Activated gamma-delta T cell treated with anti-CD3 and anti-CD28 coated beads, Interleukin-2, amount 50 U/mL, for 16 hours (primary cell): ENCODE results near the gene PNPLA7.
"Not testable (repeated sequence)": the region's sequence is repeated elsewhere in the genome, so short reads cannot be mapped to it uniquely, and the experiment has no call there.

Source experiments
- DNase-seq: peaks from one replicate; pipeline ENCODE4 v3.0.0-alpha.2; 2020; ENCODE audit warnings: low read depth

PNPLA7 gene

DNA sequence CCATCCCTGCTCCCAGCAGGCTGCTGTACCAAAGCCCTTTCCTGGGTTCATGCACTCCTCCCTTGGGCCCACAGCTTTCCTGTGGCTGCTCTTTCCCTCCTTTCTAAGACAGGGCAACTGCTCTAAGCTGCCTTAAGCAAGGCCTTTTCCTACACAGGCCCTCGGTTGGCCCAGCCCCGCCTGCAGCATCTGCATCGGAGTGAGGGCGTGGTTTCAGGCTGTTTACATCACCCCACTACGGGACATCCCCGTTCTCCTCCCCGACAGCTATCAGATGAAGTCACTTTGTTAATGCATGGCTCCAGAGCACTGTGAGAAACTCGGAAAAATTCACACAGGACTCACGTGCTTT, 25.1 kb upstream of the PNPLA7 start:
- DNase-seq = no peak

DNA sequence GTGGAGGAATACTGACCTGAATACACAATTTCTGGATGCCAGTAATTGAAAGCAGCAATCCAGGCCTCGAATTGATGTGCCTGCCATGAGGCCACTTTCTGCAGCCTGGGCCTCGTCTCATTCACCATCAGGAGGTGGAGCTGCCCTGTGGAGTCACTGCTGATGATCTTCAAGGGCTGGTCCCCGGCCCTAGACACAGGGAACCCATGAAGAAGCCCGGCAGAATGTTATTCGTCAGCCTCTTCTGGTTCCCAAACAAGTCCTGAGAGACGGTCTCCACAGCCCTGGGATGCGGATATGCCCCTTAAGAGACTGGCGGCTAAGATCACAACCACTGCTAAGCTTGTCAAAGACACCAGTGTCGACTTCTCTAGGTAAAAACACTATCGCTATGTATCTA, 24.0 kb upstream of the PNPLA7 start:
- DNase-seq = no peak

DNA sequence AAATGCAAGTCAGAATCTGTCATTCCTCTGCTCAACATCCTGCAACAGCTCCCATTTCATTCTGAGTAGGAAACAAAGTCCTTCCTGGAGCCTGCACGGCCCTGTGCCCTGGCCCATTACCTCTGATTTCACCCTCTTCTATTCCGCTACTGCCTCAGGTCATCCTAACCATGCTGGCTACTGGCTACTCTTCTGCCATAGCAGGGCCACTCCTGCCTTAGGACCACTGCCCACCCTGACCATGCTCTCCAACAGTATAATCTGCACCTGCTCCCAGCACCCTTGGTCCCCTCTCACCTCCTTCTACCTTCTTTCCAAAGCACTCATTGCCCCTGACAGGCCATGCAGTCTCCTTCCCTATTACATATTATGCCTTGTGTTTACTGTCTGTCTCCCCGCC, 20.4 kb upstream of the PNPLA7 start:
- DNase-seq = no peak

DNA sequence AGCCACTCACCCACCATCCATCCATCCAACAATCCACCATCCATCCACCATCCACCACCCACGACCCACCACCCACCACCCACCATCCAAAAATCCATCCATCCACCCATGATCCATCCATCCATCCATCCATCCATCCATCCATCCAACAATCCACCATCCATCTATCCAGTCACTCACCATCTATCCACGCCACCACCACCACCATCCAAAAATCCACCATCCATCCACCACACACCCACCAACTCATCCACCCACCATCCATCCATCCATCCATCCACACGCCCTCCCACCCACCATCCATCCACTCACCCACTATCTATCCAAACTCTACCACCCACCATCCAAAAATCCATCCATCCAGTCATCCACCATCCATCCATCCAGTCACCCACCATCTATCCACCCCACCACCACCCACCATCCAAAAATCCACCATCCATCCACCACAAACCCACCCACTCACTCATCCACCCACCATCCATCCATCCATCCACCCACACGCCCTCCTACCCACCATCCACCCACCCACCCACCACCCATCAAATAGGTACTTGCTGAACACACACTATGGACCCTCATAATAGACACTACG, 19.5 kb upstream of the PNPLA7 start:
- DNase-seq = no peak

DNA sequence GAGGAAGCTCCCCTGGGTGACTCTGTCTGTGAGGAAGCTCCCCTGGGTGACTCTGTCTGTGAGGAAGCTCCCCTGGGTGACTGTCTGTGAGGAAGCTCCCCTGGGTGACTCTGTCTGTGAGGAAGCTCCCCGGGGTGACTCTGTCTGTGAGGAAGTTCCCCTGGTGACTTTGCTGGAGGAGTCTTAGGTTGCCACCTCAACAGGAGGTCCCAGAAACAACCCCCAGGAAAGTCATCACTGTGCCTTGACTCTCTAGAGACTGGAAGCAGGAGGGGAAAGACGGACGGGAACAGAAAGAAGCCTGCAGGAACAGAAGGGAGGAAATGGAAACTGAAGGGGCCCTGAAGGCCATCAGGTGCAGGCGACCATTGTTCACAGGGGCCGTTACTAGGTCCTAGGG, 18.2 kb upstream of the PNPLA7 start:
- not testable (repeated sequence) for DNase-seq

DNA sequence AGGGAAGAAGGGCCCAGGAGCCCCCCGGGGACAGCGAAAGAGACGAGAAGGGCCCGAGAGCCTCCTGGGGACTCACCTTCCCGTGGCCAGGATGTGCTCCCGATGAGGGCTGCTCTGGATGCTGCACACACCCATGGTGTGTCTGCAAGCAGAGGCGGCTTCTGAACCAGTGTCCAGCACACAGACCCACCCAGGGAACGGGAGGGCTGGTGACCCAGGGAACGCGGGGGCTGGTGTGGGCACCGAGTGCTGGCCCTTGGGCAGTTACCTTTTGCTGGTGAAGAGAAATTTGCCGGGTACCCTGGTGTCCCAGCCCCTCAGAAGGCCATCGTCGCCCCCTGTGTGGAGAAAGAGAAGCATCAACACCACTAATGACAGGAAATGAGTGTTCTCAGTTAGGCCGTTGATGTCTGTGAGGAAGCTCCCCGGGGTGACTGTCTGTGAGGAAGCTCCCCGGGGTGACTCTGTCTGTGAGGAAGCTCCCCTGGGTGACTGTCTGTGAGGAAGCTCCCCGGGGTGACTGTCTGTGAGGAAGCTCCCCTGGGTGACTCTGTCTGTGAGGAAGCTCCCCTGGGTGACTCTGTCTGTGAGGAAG, 14.7 kb upstream of the PNPLA7 start:
- no peak for DNase-seq

DNA sequence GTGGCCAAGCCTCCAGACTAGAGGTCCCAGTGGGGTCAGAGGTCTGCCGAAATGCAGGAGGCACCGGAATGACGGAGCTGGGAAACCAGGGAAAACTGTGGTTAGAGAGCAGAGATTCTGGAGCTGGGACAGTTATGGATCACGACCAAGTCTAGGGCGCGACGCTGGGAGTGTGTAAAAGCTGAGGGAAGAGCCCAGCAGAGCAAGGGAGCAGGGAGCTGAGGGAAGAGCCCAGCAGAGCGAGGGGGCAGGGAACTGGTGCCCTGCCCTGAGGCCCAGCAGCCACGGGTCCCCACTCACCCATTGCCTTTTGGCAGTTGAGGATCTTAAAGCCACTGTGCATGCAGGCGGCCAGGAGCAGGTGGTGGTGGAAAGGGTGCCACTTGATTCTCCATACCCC, 13.9 kb upstream of the PNPLA7 start:
- DNase-seq = no peak

DNA sequence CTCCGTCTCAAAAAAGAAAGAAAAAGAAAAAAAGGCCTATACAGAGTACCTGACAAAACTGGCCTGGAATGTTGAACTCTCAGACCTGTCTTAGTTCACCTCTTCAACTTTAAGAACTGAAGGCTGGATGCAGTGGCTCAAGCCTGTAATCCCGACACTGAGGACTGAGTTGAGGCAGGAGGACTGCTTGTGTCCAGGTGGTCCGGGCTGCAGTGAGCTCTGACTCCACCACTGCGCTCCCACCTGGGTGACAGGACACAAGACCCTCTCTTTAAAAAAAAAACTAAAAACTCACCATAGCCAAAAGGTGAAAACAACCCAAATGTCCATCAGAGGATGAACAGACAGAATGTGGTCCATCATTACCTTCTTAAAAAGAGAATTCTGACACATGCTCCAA, 7.9 kb upstream of the PNPLA7 start:
- no peak for DNase-seq

DNA sequence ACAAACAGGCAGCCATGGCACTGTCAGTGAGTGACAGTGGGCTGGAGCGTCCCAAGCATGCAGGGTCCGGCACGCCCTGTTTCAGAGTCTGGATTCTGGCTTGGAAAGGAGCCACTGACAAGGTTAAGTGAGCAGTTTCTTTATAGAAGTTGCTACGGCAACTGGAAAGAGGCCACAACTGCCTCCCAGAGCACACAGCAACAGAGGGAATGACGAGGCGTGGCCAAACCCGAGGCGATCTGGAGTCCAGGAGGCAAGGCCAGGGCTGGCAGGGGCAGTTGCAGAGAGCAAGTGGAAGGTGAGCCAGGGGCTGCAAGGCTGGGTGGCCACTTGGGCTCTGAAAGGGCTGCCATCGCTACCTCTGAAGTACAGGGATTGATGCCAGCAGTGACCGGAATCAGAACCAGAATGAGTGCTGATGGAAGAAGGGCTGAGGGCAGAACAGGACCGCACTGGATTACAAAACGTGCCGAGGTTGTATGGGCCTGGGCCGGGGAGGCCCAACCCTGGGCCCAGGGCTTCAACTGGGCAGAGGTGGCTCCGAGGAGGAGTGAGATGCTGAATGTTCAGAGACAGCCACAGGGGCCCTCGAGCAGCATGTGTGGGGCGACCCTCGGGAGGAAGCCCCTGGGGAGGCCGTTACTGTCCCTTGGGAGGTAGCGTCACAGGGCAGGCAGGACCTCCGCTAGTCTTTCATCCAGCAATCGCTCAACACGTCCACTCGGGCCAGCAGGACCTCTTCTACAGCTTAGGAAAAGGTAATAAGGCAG, 6.1 kb upstream of the PNPLA7 start:
- DNase-seq = no peak

DNA sequence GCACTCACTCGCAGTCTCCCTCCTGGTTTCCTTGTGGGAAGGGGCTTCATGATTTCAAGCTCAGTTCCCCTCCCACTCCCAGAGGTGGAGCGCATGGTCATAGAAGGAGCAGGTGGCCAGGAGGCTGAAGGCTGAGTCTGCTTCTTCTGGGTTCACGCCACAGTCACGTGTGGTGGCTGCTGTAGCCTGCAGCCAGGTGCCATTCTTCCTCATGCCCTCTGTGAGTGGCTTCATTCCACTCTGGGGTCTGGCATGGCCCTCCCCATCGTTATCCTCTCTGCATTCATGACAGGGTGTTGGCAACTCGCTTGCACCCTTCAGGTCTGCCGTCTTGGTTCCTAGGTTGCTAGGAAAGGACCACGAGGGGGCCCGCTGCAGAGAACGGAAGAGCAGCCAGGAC, 5.0 kb upstream of the PNPLA7 start:
- DNase-seq = no peak

DNA sequence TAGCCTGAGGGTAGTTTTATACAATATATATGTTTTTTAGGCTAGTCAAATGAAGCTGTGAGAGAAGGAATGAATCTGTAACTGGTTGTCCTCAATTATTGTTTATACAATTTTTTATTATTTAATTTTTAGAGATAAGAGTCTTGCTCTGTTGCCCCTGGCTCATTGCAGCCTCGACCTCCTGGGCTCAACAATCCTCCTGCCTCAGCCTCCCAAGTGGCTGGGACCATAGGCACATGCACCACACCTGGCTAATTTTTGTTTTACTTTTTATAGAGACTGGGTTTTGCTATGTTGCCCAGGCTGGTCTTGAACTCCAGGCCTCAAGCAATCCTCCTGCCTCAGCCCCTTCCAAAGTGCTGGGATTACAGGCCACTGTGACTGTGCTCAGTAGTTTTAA, 4.1 kb upstream of the PNPLA7 start:
- no peak for DNase-seq

DNA sequence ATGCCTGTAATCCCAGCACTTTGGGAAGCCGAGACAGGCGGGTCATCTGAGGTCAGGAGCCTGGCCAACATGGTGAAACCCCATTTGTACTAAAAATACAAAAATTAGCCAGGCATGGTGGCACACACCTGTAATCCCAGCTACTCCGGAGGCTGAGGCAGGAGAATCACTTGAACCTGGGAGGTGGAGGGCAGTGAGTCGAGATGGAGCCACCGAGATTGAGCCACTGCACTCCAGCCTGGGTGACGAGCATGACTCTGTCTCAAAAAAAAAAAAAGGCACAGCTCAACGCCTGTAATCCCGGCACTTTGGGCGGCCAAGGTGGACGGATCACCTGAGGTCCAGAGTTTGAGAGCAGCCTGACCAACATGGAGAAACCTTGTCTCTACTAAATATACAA, 3.5 kb upstream of the PNPLA7 start:
- DNase-seq = not testable (repeated sequence)

DNA sequence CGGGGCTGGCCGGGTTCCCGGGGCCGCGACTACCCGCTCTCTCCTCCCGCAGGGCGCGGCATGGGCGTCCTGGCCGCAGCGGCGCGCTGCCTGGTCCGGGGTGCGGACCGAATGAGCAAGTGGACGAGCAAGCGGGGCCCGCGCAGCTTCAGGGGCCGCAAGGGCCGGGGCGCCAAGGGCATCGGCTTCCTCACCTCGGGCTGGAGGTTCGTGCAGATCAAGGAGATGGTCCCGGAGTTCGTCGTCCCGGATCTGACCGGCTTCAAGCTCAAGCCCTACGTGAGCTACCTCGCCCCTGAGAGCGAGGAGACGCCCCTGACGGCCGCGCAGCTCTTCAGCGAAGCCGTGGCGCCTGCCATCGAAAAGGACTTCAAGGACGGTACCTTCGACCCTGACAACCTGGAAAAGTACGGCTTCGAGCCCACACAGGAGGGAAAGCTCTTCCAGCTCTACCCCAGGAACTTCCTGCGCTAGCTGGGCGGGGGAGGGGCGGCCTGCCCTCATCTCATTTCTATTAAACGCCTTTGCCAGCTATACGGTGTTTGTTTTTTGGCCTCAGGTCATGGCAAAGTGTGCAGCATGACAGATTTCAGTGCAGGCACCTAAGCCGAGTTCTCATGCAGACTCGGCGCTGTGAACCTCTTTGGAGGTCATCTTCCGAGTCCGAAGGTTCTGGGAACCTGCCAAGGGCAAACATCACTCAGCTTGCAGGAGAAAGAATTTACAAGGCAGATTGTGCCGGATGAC, 2.0 kb upstream of the PNPLA7 start:
- no peak for DNase-seq

DNA sequence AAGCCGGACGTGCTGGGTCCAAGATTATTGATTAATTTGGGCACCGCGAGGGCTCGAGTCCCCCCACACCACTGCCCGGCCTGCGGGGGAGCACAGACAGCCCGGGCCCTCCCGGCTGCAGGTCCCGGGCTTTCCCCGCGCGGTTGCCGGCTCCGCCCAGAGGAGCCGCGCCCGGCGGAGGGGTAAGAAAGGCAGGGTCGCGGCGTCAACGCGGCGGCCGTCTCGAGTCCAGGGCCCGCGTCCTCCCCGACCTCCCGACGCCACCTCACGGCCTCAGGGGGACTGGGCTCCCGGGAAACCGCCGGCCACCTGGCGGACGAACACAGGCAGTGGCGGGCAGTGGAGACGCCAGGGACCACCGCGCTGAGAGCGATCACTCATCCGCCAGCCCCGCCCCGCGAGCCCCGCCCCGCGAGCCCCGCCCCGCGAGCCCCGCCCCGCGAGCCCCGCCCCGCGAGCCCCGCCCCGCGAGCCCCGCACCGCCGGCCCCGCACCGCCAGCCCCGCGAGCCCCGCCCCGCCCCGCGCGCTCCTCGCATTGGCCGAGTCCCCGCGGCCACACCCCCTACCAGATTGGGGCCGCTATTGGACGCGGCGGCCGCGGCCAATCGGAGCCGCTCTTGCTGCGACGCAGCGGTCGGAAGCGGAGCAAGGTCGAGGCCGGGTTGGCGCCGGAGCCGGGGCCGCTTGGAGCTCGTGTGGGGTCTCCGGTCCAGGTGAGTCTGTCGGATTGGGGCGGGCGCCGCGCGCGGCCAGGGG, 1.2 kb upstream of the PNPLA7 start, which contains the start of gene MRPL41:
TSS of gene MRPL41 (plus strand) at position 616 of the 758 bp plus-strand sequence. CDS start 203 bp downstream, outside the sequence.
- peak; percentile 72 for DNase-seq

DNA sequence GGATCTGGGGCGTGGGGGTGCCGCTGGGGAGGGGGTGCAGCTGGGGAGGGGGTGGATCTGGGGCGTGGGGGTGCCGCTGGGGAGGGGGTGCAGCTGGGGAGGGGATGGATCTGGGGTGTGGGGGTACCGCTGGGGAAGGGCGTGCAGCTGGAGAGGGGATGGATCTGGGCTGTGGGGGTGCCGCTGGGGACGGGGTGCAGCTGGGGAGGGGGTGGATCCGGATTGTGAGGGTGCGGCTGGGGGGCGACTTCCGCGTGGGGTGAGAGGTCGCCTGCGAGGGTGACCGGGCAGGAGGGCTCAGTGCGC, 709 bp upstream of the PNPLA7 start:
- DNase-seq = not testable (repeated sequence)

DNA sequence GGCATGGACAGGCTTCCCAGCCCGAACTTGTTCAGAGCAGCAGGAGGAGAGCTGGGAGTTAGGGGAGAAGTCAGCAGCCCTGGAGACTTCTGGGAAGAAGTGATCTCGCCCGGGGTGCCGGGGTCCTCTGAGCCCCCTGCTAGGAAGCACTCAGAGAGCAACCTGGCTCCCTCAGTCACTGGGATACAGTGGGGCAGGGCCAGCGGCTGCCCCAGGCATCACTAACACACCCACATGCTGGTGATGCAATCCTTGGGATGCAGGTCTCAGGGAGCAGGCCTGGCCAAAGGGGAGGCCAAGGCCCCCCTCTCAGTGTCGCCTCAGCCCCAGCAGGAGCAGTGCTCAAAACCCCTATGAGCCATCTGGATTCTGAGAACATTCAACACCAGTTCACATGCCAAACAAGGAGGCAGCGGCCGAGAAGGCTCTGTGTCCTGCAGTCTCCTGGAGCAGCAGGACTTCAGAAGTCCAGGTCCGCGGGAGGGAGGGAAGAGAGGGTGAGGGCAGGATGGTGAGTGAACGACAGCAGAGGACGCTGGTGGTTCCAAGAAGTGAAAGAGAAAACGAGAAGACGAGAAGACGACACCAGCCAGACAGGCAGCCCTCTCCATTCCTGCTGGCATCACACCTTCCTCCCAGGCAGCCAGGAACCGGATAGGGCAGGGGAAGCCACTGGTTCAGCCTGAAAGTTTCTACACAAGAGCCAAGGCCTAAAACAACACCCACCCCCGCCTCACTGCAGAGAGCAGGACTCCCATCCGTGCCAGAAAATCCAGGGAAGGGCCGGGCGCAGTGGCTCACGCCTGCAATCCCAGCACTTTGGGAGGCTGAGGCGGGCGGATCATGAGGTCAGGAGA, 2.3 kb downstream of the PNPLA7 start:
- DNase-seq = no peak

DNA sequence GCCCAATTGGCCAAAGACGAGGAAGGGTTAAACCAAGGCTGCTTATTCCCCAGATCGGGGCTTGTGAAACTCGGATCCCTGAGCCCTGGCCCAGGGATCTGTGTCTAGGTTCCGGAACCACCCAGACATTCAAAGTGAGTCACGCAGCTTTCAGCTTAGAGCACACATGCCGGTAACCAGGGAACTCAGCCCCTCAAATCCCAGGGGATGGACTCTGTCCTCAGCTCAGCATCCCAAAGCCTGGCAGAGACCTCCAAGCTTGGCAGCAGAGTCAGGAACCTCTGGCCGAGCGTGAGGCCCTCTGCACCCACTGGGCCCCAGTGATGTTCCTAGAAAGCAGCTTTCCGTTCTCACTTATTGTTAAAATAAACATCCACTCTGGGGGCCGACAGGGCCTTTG, 5.1 kb downstream of the PNPLA7 start:
- DNase-seq = no peak

DNA sequence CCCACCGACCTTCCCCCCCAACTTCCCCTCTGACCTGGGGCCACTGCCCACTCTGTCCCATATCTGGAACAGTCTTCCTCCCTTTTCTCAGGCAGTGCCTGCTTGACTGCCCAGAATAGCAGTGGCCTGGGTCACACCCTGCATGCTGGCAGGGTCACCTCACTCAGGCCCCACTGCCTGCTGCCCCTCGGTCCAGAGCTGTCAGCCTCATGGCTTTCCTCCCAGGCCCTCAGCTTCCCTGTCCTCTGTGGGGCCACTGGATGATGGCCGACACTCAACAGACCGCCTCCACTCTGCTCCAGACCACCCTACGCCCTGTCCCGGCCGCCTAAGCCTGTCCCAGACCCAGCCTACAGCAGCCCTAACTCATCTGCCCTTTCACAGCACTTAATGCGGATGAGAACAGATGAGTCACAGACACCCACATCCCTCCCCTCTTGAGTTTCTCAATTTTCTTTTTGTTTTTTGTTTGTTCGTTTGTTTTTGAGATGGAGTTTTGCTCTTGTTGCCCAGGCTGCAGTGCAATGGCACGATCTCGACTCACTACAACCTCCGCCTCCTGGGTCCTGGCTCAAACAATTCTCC, 5.9 kb downstream of the PNPLA7 start:
- DNase-seq = no peak

DNA sequence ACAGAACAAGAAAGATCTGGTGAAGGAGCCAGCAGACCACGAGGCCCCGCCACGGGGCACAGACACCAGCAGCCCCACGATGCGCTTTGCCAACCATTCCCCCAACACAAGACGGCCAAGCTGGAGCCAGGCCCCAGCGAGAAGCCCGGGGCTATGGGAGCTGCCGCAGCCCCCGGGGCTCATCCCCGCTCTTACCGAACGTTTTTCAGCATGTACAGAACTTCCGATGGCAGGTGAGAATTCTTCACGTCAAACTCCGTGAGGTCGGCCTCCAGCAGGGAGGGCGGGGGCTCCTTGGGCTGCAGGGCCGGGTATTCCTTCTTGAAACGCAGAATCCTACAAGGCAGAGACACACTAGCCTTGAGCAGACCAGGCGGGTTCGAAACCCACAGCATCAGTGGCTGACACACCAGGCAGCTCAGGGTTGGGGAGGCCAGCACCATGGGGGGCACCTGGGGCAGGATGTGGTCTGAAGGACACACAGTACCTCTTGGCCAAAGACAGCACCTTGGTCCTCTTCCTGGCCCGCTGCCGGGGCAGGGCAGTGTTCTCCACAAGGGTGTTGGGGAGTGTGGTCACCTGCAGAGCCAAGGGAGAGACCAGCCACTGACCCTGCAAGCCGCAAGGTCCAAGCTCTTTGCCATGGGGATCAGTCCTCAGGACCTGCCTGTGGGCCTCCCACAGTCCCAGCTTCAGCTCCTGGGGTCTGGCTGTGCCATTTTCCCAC, 6.8 kb downstream of the PNPLA7 start:
- no peak for DNase-seq

DNA sequence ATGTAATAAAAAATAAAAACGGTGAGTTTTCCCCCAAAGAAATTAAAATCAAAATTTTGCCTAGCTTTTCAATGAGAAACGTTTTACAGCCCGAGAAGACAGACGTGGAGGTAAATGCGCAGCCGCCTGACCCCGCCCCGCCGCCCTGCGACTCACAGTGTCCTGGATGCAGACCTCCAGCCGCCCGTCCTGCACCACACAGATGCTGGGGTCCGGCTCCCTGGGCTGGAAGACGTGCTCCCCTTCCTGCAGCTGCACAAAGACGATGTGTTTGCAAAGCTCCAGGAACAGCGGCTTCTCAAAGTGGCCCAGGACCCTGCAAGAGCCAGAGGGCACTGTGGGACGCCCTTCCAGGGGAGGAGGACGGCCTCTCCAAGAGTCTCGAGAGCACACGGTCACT, 7.7 kb downstream of the PNPLA7 start:
- no peak for DNase-seq
